Motor neuron (in vitro differentiated cells): ENCODE data around the gene DOCK6. TPM values are rescaled to one million over a fixed set of nuclear protein-coding genes. Genes with fewer than 3 reads are reported as not detected.
"Not testable (repeated sequence)": the region's sequence is repeated elsewhere in the genome, so short reads cannot be mapped to it uniquely, and the experiment has no call there.

Source experiments
- ATAC-seq, 8 experiments: fragments of 200-7000 bp; cut with Tn5 transposase; replicated peaks in 6 of 8; 2 replicates each; pipeline ENCODE4 v1.8.0; 2021; ENCODE audit warnings: mild to moderate bottlenecking in 8 of 8, moderate library complexity in 8 of 8
- H3K27ac ChIP-seq, 2 donors: fragments of 250-450 bp; sonication (Bioruptor Pico); 2 replicates each; pipeline ENCODE4 v1.9.0; 2021; ENCODE audit warnings: antibody characterized with exemption in 2 of 2, mild to moderate bottlenecking in 2 of 2, moderate library complexity in 1 of 2
- H3K4me1 ChIP-seq, 2 donors: fragments of 250-450 bp; sonication (Bioruptor Pico); replicated peaks in 1 of 2; 2 replicates each; pipeline ENCODE4 v1.6.1; 2021; ENCODE audit warnings: antibody characterized with exemption in 2 of 2, mild to moderate bottlenecking in 2 of 2, moderate library complexity in 1 of 2
- H3K4me3 ChIP-seq, 5 donors: fragments of 250-450 bp; sonication (Bioruptor Pico); 2 replicates each; pipeline ENCODE4 v1.9.0; 2021; ENCODE audit warnings: antibody characterized with exemption in 5 of 5, mild to moderate bottlenecking in 5 of 5, moderate library complexity in 4 of 5
- WGBS, 10 experiments: fragments of 450-650 bp; shearing (Covaris generic); methylation state at CpG; one replicate each; pipeline ENCODE4 v1.0.0; 2022; 5-methylcytosine and 5-hydroxymethylcytosine counted together
- in situ Hi-C, 9 experiments: fragments of 400-800 bp; cut with MboI; loops; one replicate each; pipeline ENCODE4 v1.15.0; 2021; ENCODE audit warnings: low sequenced_read_pairs in 9 of 9, low pct_unique_long_range_greater_than_20kb in 2 of 9; ENCODE audit not compliant: unreplicated experiment in 9 of 9
- total RNA-seq, 8 experiments: library from RNA; unstranded; fragments of 300-600 nt; gene quantifications; 2 replicates each; pipeline versions ENCODE4 v1.2.3 to v1.2.4, GENCODE V29; 2022

DOCK6 gene
- total RNA-seq, 8 experiments from 2014 or later, result 5.4 to 60.0 (median 14.7) TPM

DNA sequence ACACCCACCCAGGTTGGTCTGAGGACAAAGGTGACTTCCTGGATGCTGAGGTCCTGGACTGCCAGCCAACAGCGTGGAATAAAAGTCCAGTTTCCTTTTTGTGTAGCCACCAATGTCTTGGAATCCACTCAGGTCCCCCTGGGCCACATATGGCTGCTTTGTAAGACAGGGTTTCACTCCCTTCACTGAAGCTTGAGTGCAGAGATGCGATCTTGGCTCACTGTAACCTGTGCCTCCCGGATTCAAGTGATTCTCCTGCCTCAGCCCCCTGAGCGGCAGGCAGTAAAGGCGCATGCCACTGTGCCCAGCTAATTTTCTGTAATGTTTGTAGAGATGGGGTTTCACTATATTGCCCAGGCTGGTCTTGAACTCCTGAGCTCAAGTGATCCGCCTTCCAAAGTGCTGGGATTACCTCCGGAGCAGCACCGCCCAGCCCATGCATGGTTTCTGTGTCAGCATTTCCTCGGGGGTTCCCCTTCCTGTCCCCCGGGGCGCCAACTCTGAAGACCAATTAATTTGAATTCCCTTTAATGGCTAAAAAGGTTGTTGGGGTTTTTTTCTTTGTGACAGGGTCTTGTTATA is 82.5 kb downstream of the DOCK6 start:
- ATAC-seq, result peak in 3 of 8 experiments; percentile 37 to 53 (median 37)
- H3K27ac ChIP-seq, result no peak overlapping the region
- in situ Hi-C loops, result no loop called here
- H3K4me3 ChIP-seq, result no peak overlapping the region
- no peaks in the 10 kb centered on the region for H3K4me1 ChIP-seq
- WGBS, 10 experiments, result 39 to 100% (median 76%) methylated on average over 1 to 5 of the region's 11 CpGs

- H3K27ac ChIP-seq, H3K4me3 ChIP-seq, H3K4me1 ChIP-seq, in situ Hi-C loops, ATAC-seq: not testable (repeated sequence)
- 60 to 100% (median 95%) methylated on average over 1 to 5 of the region's 9 CpGs; no CpG with 5 or more reads in 2 of the 10 experiments for WGBS, 10 experiments
Measured at GRCh38 chr19:11179145-11179465, 83.2 kb downstream of the DOCK6 start.

- in situ Hi-C loops, result no loop called here
- H3K4me3 ChIP-seq, result no peak overlapping the region
- no peak overlapping the region for H3K27ac ChIP-seq
- ATAC-seq, result no peak
- no peaks in the 10 kb centered on the region for H3K4me1 ChIP-seq
- WGBS, 10 experiments, result 93 to 100% (median 95%) methylated on average over 2 to 4 of the region's 9 CpGs; no CpG with 5 or more reads in 5 of the 10 experiments
Measured at GRCh38 chr19:11177592-11177991, 84.7 kb downstream of the DOCK6 start.

- ATAC-seq, result no peak
- in situ Hi-C loops, result no loop called here
- Histone ChIP-seq H3K4me3 (no peak overlapping the region), H3K4me1 (no peaks in the 10 kb centered on the region), H3K27ac (no peak overlapping the region)
- WGBS, 10 experiments, result 87 to 100% (median 96%) methylated on average over 1 to 13 of the region's 18 CpGs; no CpG with 5 or more reads in 2 of the 10 experiments
Measured at GRCh38 chr19:11176466-11177193, 85.7 kb downstream of the DOCK6 start.

GRCh38 chr19:11175920-11176319 is 86.4 kb downstream of the DOCK6 start:
- Histone ChIP-seq H3K4me1 (no peaks in the 10 kb centered on the region), H3K27ac (no peak overlapping the region), H3K4me3 (no peak overlapping the region)
- WGBS, 10 experiments, result 92 to 100% (median 100%) methylated on average over 1 to 4 of the region's 7 CpGs; no CpG with 5 or more reads in 7 of the 10 experiments
- no peak for ATAC-seq
- in situ Hi-C loops, result no loop called here

DNA sequence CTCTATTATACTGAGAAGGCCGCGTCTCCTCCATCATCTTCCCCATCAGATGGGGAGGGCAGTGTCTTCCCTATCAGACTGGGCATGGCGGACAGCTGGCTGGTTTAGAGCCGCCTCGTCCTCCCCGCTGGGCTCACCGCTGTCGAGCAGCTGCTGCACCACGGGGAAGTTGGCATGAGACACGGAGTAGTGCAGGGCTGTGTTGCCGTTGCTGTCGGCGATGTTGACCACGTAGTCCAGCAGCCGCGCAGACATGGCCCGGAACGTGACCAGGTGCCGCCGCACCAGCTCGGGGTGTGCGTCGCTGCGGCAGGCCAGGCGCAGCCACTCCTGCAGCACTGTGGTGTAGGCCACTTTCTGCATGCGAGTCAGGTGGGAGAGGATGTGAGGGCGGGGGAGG is 88.0 kb downstream of the DOCK6 start:
- no peaks in the 10 kb centered on the region for H3K4me1 ChIP-seq
- no peak for ATAC-seq
- no peak overlapping the region for H3K27ac ChIP-seq
- in situ Hi-C loops, result no loop called here
- no peak overlapping the region for H3K4me3 ChIP-seq
- 88 to 100% (median 94%) methylated on average over 2 to 14 of the region's 27 CpGs; no CpG with 5 or more reads in 6 of the 10 experiments for WGBS, 10 experiments

DNA sequence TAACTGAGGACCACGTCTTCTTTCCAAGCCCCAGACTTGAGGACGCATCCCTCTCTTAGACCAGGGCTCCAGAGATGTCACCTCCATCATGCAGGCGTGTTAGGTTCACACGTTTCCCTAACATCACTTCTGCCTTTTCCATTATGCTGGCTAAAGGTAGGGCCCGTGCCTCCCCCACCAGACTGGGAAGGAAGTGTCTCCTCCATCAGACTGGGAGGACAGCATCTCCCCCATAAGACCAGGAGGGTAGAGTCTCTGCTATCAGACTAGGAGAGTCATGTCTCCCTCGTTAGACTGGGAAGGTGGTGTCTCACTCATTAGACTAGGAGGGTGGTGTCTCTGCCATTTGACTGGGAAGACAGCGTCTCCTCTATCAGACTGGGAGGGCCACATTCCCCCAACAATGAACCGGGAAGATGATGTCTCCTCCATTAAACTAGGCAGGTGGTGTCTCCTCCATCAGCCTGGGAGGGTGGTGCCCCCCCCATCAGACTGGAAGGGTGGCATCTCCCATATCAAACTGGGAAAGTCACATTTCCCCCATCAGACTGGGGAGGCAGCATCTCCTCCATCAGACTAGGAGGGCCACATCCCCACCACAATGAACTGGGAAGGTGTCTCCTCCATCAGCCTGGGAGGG is 88.7 kb downstream of the DOCK6 start:
- H3K27ac ChIP-seq, result no peak overlapping the region
- in situ Hi-C loops, result no loop called here
- ATAC-seq, result no peak
- 60 to 100% (median 100%) methylated on average over 1 of the region's 8 CpGs; no CpG with 5 or more reads in 7 of the 10 experiments for WGBS, 10 experiments
- no peaks in the 10 kb centered on the region for H3K4me1 ChIP-seq
- H3K4me3 ChIP-seq, result no peak overlapping the region

- ATAC-seq, result no peak
- 86 to 100% (median 93%) methylated on average over 1 to 6 of the region's 6 CpGs; no CpG with 5 or more reads in 4 of the 10 experiments for WGBS, 10 experiments
- Histone ChIP-seq H3K4me1 (no peaks in the 10 kb centered on the region), H3K4me3 (no peak overlapping the region), H3K27ac (no peak overlapping the region)
- in situ Hi-C loops, result no loop called here
Measured at GRCh38 chr19:11172576-11172975, 89.7 kb downstream of the DOCK6 start.

- no peak for ATAC-seq
- Histone ChIP-seq H3K4me1 (no peaks in the 10 kb centered on the region), H3K4me3 (no peak overlapping the region), H3K27ac (no peak overlapping the region)
- in situ Hi-C loops, result no loop called here
- 30 to 100% (median 93%) methylated on average over 2 to 5 of the region's 5 CpGs; no CpG with 5 or more reads in 3 of the 10 experiments for WGBS, 10 experiments
Measured at GRCh38 chr19:11171144-11171543, 91.2 kb downstream of the DOCK6 start.

- Histone ChIP-seq H3K4me3 (no peak overlapping the region), H3K4me1 (no peaks in the 10 kb centered on the region), H3K27ac (no peak overlapping the region)
- no peak for ATAC-seq
- in situ Hi-C loops, result no loop called here
- WGBS, 10 experiments, result 79 to 100% (median 94%) methylated on average over 1 to 8 of the region's 31 CpGs; no CpG with 5 or more reads in 2 of the 10 experiments
Measured at GRCh38 chr19:11169896-11170678, 92.2 kb downstream of the DOCK6 start.

GRCh38 chr19:11168568-11168967 is 93.8 kb downstream of the DOCK6 start:
- no peaks in the 10 kb centered on the region for H3K4me1 ChIP-seq
- no peak overlapping the region for H3K27ac ChIP-seq
- peak in 2 of 8 experiments; percentile 55 to 82 for ATAC-seq
- in situ Hi-C loops, result no loop called here
- 8 to 100% (median 93%) methylated on average over 1 to 4 of the region's 7 CpGs; no CpG with 5 or more reads in 2 of the 10 experiments for WGBS, 10 experiments
- no peak overlapping the region for H3K4me3 ChIP-seq

GRCh38 chr19:11166281-11167142 is 95.8 kb downstream of the DOCK6 start:
- Histone ChIP-seq H3K27ac (no peak overlapping the region), H3K4me1 (no peaks in the 10 kb centered on the region), H3K4me3 (no peak overlapping the region)
- peak in 2 of 8 experiments; percentile 60 to 69 for ATAC-seq
- WGBS, 10 experiments, result 11 to 100% (median 88%) methylated on average over 2 to 18 of the region's 26 CpGs; no CpG with 5 or more reads in 3 of the 10 experiments
- in situ Hi-C loops, result no loop called here
